HL-60 (cell line): ENCODE data around the gene TTLL11.

Experiments
- GABPA ChIP-seq: IDR thresholded peaks from 2 replicates; pipeline ENCODE4 v1.6.1; 2012; ENCODE audit warnings: low read depth
- POLR2AphosphoS5 ChIP-seq: IDR thresholded peaks from 2 replicates; pipeline ENCODE4 v1.6.1; 2012; ENCODE audit warnings: low read depth
- TF ChIP-seq, protein P1 (sequence below): IDR thresholded peaks from one replicate; pipeline ENCODE4 v1.5.1; 2011; ENCODE audit warnings: low read length, control low read depth, inconsistent platforms; ENCODE audit not compliant: insufficient read depth
- TF ChIP-seq, protein P2 (sequence below): IDR thresholded peaks from 2 replicates; pipeline ENCODE4 v1.6.1; 2012; ENCODE audit warnings: low read depth; ENCODE audit not compliant: insufficient replicate concordance

DNA sequence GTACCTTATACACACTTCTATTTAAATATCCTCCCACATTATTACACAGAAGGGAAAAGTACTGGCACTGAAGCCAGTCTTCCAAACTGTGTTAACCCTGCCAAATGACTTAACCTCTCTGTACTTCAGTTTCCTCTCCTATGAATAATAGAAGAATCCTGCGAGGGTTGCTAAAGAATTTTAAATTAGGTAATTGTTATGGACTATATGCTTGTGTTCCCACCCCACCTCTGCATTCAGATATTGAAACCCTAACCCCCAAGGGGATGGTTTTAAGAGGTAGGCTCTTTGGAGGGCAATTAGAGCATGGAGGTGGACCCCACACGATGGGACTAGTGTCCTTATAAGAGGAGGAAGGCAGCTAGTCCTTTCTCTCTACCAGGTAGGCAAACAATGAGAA lies 72.7 kb downstream of the TTLL11 start:
- TF ChIP-seq, protein P1, sequence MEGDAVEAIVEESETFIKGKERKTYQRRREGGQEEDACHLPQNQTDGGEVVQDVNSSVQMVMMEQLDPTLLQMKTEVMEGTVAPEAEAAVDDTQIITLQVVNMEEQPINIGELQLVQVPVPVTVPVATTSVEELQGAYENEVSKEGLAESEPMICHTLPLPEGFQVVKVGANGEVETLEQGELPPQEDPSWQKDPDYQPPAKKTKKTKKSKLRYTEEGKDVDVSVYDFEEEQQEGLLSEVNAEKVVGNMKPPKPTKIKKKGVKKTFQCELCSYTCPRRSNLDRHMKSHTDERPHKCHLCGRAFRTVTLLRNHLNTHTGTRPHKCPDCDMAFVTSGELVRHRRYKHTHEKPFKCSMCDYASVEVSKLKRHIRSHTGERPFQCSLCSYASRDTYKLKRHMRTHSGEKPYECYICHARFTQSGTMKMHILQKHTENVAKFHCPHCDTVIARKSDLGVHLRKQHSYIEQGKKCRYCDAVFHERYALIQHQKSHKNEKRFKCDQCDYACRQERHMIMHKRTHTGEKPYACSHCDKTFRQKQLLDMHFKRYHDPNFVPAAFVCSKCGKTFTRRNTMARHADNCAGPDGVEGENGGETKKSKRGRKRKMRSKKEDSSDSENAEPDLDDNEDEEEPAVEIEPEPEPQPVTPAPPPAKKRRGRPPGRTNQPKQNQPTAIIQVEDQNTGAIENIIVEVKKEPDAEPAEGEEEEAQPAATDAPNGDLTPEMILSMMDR, result no peak
- TF ChIP-seq POLR2AphosphoS5, result no peak
- TF ChIP-seq, protein P2, sequence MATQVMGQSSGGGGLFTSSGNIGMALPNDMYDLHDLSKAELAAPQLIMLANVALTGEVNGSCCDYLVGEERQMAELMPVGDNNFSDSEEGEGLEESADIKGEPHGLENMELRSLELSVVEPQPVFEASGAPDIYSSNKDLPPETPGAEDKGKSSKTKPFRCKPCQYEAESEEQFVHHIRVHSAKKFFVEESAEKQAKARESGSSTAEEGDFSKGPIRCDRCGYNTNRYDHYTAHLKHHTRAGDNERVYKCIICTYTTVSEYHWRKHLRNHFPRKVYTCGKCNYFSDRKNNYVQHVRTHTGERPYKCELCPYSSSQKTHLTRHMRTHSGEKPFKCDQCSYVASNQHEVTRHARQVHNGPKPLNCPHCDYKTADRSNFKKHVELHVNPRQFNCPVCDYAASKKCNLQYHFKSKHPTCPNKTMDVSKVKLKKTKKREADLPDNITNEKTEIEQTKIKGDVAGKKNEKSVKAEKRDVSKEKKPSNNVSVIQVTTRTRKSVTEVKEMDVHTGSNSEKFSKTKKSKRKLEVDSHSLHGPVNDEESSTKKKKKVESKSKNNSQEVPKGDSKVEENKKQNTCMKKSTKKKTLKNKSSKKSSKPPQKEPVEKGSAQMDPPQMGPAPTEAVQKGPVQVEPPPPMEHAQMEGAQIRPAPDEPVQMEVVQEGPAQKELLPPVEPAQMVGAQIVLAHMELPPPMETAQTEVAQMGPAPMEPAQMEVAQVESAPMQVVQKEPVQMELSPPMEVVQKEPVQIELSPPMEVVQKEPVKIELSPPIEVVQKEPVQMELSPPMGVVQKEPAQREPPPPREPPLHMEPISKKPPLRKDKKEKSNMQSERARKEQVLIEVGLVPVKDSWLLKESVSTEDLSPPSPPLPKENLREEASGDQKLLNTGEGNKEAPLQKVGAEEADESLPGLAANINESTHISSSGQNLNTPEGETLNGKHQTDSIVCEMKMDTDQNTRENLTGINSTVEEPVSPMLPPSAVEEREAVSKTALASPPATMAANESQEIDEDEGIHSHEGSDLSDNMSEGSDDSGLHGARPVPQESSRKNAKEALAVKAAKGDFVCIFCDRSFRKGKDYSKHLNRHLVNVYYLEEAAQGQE, result no peak
- TF ChIP-seq GABPA, result no peak
